ENCODE results near the gene ZBTB7C. TPM values are rescaled to one million over a fixed set of nuclear protein-coding genes. Genes with fewer than 3 reads are reported as not detected.

ZBTB7C gene
- total RNA-seq, 1 donor from 2014 or later, result 0.67 TPM

DNA sequence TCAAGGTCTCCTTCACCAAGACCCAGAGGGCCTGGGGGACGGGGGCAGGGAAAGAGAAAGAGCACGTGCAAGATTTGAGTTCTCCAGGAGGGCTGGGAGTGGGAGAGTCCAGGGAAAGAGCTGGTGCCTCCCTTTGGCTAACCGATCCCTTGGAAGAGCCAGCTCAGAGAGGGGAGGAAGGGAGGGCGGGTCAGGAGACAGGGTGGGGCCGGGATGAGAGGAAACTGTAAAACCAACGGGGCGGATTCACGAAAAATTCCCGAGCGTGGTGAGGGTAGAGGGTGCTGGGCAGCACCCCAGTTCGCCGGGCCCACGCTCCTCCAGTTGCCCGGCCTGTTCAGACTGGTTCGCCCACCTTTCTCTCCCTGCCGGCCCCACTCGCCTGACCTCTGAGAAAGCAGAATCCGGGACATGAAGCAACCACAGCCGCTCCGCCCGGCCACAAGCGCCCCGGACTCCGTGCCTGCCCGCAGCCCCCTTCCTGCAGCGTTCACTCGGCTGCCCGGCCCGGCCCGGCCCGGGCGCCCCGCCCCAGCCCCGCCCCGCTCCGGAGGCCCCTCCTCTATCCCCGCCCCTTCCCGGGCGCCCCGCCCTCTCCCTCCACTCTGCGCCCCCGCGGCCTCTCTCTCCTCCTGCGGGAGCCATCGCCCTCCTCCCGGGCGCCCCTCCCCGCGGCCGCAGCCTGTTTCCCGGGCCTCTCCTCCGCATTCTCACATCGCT lies 247.8 kb downstream of the ZBTB7C start:
- peak; percentile 80 for DNase-seq (ENCODE audit: low spot score)
- H3K27ac Mint-ChIP-seq (ENCODE audit: unreplicated experiment), result no peak overlapping the region
- peaks cover 11% of the 10 kb centered on the region for H3K4me1 Mint-ChIP-seq (ENCODE audit: unreplicated experiment)
- H3K4me3 Mint-ChIP-seq (ENCODE audit: unreplicated experiment), result peak overlapping the region; percentile 73
- H3K9me3 Mint-ChIP-seq (ENCODE audit: unreplicated experiment), result no peaks in the 10 kb centered on the region
- TF ChIP-seq, protein P1, sequence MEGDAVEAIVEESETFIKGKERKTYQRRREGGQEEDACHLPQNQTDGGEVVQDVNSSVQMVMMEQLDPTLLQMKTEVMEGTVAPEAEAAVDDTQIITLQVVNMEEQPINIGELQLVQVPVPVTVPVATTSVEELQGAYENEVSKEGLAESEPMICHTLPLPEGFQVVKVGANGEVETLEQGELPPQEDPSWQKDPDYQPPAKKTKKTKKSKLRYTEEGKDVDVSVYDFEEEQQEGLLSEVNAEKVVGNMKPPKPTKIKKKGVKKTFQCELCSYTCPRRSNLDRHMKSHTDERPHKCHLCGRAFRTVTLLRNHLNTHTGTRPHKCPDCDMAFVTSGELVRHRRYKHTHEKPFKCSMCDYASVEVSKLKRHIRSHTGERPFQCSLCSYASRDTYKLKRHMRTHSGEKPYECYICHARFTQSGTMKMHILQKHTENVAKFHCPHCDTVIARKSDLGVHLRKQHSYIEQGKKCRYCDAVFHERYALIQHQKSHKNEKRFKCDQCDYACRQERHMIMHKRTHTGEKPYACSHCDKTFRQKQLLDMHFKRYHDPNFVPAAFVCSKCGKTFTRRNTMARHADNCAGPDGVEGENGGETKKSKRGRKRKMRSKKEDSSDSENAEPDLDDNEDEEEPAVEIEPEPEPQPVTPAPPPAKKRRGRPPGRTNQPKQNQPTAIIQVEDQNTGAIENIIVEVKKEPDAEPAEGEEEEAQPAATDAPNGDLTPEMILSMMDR (IDR thresholded peaks at IDR 0.05; ENCODE audit: unreplicated experiment), result no peak
- peaks cover 7% of the 10 kb centered on the region for H3K27me3 Mint-ChIP-seq (ENCODE audit: unreplicated experiment)
- no peaks in the 10 kb centered on the region for H3K36me3 Mint-ChIP-seq (ENCODE audit: low read depth, unreplicated experiment)

DNA sequence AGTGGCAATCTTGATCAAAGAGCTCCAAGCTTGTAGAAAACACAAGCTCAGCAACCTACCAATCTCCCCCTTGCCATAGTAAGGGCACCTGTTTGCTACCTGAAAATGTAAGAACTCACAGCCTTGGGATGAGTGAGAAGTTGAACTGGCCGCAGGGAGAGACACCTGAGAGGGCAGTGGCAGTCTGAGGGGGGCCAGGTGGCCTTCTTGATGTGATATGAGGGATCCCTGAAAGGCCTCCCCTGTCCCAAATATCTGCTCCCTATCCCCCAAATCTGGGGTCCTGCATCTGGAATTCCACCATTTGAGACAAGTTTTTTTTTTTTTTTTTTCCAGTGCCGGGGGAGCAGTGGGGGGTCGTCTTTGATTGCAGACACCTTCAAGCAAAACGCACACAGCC lies 248.6 kb downstream of the ZBTB7C start:
- no peak for DNase-seq (ENCODE audit: low spot score)
- H3K27ac Mint-ChIP-seq (ENCODE audit: unreplicated experiment), result no peak overlapping the region
- no peaks in the 10 kb centered on the region for H3K9me3 Mint-ChIP-seq (ENCODE audit: unreplicated experiment)
- H3K36me3 Mint-ChIP-seq (ENCODE audit: low read depth, unreplicated experiment), result no peaks in the 10 kb centered on the region
- peaks cover 7% of the 10 kb centered on the region for H3K27me3 Mint-ChIP-seq (ENCODE audit: unreplicated experiment)
- H3K4me1 Mint-ChIP-seq (ENCODE audit: unreplicated experiment), result peaks cover 9% of the 10 kb centered on the region
- TF ChIP-seq, protein P1 (IDR thresholded peaks at IDR 0.05; ENCODE audit: unreplicated experiment), result no peak
- no peak overlapping the region for H3K4me3 Mint-ChIP-seq (ENCODE audit: unreplicated experiment)

DNA sequence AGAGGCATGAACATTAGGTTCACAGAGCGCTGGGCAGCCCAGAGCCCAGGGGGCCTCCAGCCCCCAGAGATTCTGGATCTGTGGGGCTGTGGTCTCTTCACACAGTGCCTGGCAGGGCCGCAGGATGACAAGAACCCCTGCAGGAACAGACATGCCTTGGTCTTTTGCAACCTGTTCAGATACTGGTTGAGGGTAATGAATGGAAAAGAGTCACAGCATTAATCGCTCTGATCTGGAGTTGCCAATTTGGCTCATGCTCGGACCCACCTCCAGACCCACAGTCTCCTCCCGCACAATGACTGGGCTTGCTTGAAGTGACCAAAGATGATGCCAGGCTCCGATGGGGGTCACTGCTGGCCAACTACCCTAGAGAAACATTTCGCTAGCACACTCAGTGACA lies 249.4 kb downstream of the ZBTB7C start:
- no peak overlapping the region for H3K4me3 Mint-ChIP-seq (ENCODE audit: unreplicated experiment)
- H3K36me3 Mint-ChIP-seq (ENCODE audit: low read depth, unreplicated experiment), result no peaks in the 10 kb centered on the region
- TF ChIP-seq, protein P1 (IDR thresholded peaks at IDR 0.05; ENCODE audit: unreplicated experiment), result no peak
- H3K9me3 Mint-ChIP-seq (ENCODE audit: unreplicated experiment), result no peaks in the 10 kb centered on the region
- H3K4me1 Mint-ChIP-seq (ENCODE audit: unreplicated experiment), result peaks cover 2% of the 10 kb centered on the region
- no peak for DNase-seq (ENCODE audit: low spot score)
- no peak overlapping the region for H3K27ac Mint-ChIP-seq (ENCODE audit: unreplicated experiment)
- H3K27me3 Mint-ChIP-seq (ENCODE audit: unreplicated experiment), result peaks cover 7% of the 10 kb centered on the region

DNA sequence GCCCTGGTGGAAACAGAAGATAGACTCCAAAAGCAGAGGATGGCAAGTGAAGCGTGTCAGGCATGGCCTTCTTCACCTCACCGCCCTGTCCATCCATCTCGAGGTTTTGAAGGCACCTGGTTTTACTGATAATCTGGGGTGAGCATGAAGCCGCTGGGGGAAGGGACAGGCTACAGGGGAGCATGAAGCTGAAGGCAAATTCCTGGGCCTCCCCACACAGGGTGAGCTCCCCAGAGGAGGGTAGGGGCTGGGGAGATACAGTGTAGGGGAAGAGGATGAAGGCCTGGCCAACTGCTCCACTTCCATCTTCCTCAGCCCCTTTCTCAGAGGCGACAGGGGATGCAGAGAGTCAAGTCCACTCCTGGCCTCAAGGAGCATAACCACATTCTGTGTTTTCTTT lies 250.5 kb downstream of the ZBTB7C start:
- Mint-ChIP-seq H3K27me3 (ENCODE audit: unreplicated experiment) (peaks cover 5% of the 10 kb centered on the region), H3K36me3 (ENCODE audit: low read depth, unreplicated experiment) (no peaks in the 10 kb centered on the region), H3K27ac (ENCODE audit: unreplicated experiment) (no peak overlapping the region), H3K4me1 (ENCODE audit: unreplicated experiment) (no peaks in the 10 kb centered on the region), H3K4me3 (ENCODE audit: unreplicated experiment) (no peak overlapping the region), H3K9me3 (ENCODE audit: unreplicated experiment) (no peaks in the 10 kb centered on the region)
- TF ChIP-seq, protein P1 (IDR thresholded peaks at IDR 0.05; ENCODE audit: unreplicated experiment), result no peak
- DNase-seq (ENCODE audit: low spot score), result no peak

DNA sequence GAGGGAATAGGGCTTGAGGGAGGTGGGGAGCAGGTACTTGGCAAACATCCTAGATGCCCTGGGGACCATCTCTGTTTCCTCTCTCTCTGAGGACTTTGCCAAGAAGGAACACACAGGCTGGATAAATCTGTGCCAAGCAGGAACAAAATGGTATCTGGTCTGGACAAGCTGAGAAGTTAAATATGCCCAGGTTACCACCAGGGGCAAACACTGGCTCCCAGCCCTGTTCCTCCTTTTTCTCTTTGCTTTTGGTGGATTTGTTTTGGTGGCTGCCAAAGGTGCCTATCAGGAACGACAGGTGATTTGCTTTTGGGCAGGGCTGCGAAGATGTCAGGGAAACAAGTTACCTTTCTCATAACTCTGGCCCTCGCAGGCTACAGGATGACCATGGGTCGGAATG lies 251.2 kb downstream of the ZBTB7C start:
- Mint-ChIP-seq H3K36me3 (ENCODE audit: low read depth, unreplicated experiment) (no peaks in the 10 kb centered on the region), H3K27ac (ENCODE audit: unreplicated experiment) (no peak overlapping the region), H3K4me3 (ENCODE audit: unreplicated experiment) (no peak overlapping the region), H3K4me1 (ENCODE audit: unreplicated experiment) (no peaks in the 10 kb centered on the region), H3K27me3 (ENCODE audit: unreplicated experiment) (peaks cover 5% of the 10 kb centered on the region), H3K9me3 (ENCODE audit: unreplicated experiment) (no peaks in the 10 kb centered on the region)
- TF ChIP-seq, protein P1 (IDR thresholded peaks at IDR 0.05; ENCODE audit: unreplicated experiment), result no peak
- no peak for DNase-seq (ENCODE audit: low spot score)

All from endothelial cell (in vitro differentiated cells).